DMS79 (cell line): ENCODE results near the gene SOWAHC.

Experiments
- DNase-seq: peaks from one replicate; lab custom pipeline; 2025; lab: John Stamatoyannopoulos, UW

SOWAHC gene

GRCh38 chr2:109646961-109647360 is 32.8 kb downstream of the SOWAHC start:
- DNase-seq, result no peak

GRCh38 chr2:109647636-109648035 is 33.5 kb downstream of the SOWAHC start:
- no peak for DNase-seq

- no peak for DNase-seq
These were observed 33.9 kb downstream of the SOWAHC start for GRCh38 chr2:109648041-109648527.

GRCh38 chr2:109649736-109650695 is 35.9 kb downstream of the SOWAHC start:
- DNase-seq, result no peak

- no peak for DNase-seq
These were observed 40.3 kb downstream of the SOWAHC start for GRCh38 chr2:109654326-109655050.

GRCh38 chr2:109655287-109655686 is 41.1 kb downstream of the SOWAHC start:
- DNase-seq, result no peak

- no peak for DNase-seq
These were observed 45.4 kb downstream of the SOWAHC start for GRCh38 chr2:109659396-109660045.

- DNase-seq, result no peak
These were observed 46.1 kb downstream of the SOWAHC start for GRCh38 chr2:109660046-109660860.

- no peak for DNase-seq
These were observed 48.7 kb downstream of the SOWAHC start for GRCh38 chr2:109662889-109663288.

- no peak for DNase-seq
These were observed 49.6 kb downstream of the SOWAHC start for GRCh38 chr2:109663721-109664120.

GRCh38 chr2:109666466-109666865 is 52.3 kb downstream of the SOWAHC start:
- no peak for DNase-seq
